Stimulated activated CD8-positive, alpha-beta memory T cell treated with anti-CD3 and anti-CD28 coated beads, Interleukin-15, amount 100 ng/mL, for 24 hours (primary cell): Measurements from ENCODE around the gene RBFA.
"Not testable (repeated sequence)": the region's sequence is repeated elsewhere in the genome, so short reads cannot be mapped to it uniquely, and the experiment has no call there.

Experiments
- DNase-seq: peaks from one replicate; pipeline ENCODE4 v3.0.0-alpha.2; 2020; ENCODE audit warnings: low read depth

The RBFA gene, protein sequence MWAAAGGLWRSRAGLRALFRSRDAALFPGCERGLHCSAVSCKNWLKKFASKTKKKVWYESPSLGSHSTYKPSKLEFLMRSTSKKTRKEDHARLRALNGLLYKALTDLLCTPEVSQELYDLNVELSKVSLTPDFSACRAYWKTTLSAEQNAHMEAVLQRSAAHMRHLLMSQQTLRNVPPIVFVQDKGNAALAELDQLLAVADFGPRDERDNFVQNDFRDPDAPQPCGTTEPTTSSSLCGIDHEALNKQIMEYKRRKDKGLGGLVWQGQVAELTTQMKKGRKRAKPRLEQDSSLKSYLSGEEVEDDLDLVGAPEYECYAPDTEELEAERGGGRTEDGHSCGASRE

DNA sequence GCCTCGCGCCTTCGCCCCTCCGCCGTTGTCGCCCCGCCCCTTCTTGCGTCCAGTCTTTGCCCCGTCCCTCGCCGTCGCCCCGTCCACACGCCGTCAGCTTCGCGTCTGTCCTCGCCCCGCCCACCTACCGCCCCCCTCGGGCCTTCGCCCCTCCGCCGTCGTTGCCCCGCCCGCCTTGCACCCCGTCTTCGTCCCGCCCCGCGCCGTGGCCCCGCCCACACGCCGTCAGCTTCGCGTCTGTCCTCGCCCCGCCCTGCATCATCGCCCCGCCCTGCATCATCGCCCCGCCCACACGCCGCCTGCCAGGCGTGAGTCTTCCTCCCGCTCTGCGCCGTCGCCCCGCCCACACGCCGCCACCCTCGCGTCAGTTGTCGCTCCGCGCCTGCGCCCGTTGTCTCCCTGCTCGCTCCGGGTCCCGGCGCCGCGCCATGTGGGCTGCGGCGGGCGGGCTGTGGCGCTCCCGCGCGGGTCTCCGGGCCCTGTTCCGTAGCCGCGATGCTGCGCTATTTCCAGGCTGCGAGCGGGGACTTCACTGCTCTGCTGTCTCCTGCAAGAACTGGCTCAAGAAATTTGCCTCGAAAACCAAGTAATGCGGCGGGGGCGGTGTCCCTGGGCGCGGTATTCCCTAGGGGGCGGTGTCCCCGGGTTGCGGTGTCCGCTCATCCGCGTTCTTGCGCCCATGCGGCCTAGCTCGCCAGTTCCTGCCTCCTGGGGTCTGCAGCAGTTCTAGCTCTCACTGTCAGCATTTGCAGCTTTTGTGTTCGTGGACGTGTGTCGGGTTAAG, at the start of gene RBFA:
TSS of gene RBFA (plus strand) at position 367 of the 784 bp plus-strand sequence. CDS start at position 429, 62 bp downstream.
- peak; percentile 99 for DNase-seq

DNA sequence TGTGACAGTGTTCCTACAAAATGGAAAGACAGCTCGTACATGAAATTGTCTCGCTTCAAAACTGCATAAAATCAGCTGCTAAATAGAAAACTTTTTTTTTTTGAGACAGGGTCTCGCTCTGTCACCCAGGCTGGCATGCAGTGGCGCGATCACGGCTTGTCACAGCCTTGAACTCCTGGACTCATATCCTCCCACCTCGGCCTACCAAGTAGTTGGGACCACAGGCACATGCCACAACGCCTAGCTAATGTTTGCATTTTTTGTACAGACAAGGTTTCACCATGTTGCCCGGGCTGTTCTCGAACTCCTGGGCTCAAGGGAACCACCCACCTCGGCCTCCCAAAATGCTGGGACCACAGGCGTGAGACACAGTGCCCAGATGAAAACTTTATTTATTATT, 49.1 kb upstream of the RBFA start:
- DNase-seq: no peak

DNA sequence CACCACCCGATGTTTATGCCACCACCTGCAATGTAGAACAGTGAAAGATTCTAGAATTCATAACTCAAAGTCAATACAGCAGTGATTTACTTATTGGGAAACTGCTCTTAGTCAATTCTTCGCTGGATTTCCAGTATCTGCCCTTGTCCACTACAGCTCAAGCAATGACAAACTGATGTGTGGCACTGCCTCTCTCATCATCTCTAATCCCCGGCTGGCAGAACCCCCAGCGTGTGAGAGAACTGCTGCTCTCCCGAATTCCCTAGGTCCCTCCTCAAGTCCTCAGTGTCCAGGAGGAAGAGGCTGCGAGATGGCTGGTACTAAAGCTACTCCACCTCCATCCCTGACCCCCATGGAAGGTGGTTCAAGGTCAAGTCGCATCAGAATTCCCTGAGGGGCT, 47.5 kb upstream of the RBFA start:
- no peak for DNase-seq

DNA sequence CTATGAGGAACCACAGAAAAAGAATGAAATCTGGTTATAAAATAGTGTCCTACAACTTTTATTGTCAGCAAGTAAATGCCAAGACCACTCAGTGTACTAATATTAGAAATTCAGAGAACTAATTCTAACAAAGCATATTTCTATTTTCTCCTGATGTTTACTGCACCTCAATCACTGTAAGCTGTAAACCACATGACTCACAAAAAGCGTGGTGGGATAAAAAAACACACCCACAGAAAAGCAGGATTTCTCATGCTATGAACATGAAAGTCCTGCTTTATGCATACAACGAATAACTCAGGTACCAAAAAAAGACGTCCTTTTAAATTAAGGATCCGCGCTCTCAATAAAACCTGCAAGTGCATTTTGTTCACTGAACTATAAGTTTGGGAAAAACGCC, 46.7 kb upstream of the RBFA start:
- no peak for DNase-seq

DNA sequence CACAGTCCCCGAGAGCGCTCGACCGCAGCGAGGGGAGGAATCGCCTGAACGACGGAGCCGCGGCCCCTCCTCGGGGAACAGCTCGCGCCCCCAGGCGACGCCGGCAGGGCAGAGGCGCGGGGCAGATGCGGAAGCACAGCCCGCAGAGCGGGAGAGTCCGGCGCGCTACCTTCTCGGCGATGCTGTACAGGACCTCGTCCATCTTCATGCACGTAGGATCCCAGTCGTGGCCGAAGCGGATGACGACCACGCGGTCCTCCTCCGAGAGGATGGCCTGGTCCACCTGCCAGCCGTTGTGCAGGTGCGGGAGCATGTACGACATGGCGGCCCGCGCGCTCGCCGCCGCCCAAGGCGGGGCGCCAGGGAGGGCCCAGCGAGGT, 46.2 kb upstream of the RBFA start:
- peak; percentile 36 for DNase-seq

DNA sequence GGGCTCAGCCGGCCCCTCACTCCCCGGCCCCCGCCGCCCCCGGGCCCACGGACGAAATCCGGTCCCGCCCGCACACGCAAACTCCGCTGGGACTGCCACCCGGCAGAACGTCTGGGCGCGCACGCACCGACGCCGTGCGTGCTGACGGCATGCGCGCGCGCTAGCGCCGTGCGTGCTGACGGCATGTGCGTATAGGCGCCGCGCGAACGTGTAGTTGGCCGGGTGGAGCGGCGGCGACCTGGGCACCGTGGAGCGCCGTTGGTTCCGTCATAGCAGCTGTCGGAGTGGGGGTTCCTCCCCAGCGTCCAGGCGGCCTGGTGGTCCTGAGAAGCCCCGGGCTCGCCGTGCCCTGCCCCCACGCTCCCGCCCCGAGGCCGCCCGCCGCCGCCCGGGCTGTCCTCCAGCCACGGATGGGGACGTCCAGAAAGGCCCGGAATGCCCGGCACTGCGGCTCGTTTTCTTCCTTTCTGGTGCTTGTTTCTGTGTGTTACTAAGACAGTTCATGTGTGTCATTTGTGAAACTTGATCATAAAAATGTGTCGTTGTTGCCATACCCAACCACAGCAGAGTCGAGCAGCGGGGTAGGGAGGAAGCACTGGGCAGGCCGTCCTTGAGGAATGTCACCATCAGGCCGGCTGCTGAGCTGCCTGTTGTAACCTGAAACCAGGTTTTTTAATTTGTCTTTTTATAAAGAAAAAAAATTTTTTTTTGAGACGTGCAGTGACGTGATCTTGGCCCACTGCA, 45.6 kb upstream of the RBFA start, which contains the start of gene TXNL4A:
TSS of gene TXNL4A (minus strand) at position 113 of the 744 bp plus-strand sequence. CDS start 171 bp downstream, outside the sequence.
- peak; percentile 80 for DNase-seq

DNA sequence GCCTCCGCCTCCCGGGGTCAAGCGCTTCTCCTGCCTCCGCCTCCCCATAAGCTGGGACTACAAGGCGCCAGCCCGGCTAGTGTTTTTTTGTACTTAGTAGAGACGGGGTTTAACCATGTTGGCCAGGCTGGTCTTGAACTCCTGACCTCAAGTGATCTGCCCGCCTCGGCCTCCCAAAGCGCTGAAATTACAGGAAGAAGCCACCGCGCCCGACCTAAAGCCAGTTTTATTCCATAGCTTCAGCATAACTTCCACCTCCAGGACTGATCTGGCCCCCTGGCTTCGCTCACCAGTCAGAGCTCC, 45.1 kb upstream of the RBFA start:
- DNase-seq: no peak

DNA sequence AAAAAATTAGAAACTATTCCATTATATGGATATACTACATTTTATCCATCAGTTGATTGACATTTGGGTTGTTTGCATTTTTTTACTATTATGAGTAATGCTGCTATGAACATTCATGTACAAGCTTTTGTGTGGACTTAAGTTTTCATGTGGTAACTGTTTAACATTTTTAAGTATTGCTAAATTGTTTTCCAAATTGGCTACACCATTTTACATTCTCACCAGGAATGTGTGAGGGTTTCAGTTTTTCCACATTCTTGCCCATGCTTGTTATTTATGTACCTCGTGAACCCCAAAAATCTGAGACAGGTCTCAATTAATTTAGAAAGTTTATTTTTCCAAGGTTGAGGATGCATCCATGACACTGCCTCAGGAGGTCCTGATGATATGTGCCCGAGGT, 42.7 kb upstream of the RBFA start:
- no peak for DNase-seq

DNA sequence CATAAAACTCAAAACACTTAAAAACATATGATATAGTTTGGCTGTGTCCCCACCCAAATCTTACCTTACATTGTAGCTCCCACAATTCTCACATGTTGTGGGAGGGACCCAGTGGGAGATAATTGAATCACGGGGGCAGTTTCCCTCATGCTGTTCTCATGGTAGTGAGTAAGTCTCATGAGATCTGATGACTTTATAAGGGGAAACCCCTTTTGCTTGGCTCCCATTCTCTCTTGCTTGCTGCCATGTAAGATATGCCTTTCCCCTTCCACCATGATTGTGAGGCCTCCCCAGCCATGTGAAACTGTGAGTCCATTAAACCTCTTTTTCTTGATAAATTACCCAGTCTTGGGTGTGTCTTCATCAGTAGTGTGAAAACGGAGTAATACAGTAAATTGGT, 34.5 kb upstream of the RBFA start:
- not testable (repeated sequence) for DNase-seq

DNA sequence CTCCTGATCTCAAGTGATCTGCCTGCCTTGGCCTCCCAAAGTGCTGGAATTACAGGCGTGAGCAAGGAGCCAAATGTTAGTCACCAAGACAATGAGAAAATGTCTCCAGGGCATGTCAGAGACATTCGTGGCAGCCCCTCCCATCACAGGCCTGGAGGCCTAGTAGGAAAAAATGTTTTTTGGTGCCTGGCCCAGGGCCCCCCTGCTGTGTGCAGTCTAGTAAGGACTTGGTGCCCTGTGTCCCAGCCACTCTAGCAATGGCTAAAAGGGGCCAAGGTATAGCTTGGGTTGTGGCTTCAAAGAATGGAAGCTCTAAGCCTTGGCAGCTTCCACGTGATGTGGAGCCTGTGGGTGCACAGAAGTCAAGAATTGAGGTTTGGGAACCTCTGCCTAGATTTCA, 33.4 kb upstream of the RBFA start:
- no peak for DNase-seq

DNA sequence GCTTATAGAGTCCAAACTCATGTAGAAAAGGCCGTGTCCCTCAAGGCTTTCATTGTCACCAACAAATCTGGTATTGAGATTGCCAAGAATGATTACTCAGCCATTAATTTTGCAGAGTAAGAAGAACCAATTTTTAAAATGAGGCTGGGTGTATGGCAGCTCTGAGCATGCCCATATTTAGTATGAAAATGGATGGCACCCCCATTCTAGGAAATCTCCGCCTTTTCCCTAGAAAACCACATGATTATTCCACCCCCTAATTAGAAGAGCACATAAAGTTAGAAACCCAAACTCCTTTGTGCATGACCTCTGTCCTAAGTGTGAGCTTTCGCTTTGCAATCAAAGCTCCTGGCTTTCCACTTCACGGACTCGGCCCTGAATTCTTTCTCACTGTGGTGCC, 31.8 kb upstream of the RBFA start:
- no peak for DNase-seq

DNA sequence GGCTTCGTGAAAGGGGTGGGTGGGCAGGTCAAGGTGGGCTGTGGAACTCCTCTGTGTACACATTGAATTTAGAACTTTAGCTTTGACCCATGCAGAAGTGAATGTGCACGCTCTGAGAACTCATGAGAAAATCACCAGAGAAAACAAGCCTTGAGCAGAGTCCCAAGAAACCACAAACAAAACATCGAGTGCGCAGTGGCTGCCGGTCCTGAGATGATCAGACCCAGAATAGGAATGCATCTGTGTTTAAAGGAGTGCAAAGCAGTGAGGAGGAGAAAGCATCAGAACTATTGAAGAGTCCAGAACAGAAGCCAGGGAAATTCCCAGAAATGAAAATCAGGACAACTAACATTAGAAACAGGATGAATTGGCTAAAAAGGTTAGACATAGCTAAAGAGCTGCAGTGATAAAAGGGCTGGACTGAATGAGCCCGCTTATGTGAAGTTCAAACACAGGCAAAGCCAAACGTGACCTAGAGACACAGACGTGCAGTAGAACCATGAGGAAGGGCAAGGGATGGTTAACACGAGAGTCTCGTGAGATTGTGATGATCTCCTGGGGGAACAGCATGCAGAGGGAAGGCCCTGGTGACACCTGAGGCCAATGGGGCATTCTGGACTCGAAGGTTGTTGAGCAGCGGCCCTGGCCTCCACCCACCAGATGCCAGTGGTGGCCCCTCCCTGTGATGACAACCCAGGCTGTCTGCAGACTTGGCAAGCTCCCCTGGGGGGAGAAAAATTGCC, 29.5 kb upstream of the RBFA start:
- no peak for DNase-seq

DNA sequence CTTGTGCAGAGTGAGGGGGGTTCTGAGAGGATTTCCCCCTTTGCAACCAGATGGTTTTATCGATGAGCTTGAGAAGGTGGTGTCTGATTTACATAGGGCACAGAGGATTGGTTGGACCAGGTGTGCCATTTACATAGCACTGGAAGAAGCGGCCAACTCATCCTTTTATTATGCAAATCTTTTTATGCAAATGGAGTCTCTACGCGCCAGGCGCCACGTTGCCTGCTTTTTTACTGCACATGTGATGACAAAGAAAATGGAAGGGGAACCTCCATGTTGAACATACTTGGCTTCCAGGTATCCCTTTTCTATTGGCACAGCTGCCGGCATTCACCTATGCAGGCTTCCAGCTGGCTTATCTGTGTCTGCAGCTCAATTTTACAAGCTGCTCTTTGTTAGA, 27.5 kb upstream of the RBFA start:
- no peak for DNase-seq

DNA sequence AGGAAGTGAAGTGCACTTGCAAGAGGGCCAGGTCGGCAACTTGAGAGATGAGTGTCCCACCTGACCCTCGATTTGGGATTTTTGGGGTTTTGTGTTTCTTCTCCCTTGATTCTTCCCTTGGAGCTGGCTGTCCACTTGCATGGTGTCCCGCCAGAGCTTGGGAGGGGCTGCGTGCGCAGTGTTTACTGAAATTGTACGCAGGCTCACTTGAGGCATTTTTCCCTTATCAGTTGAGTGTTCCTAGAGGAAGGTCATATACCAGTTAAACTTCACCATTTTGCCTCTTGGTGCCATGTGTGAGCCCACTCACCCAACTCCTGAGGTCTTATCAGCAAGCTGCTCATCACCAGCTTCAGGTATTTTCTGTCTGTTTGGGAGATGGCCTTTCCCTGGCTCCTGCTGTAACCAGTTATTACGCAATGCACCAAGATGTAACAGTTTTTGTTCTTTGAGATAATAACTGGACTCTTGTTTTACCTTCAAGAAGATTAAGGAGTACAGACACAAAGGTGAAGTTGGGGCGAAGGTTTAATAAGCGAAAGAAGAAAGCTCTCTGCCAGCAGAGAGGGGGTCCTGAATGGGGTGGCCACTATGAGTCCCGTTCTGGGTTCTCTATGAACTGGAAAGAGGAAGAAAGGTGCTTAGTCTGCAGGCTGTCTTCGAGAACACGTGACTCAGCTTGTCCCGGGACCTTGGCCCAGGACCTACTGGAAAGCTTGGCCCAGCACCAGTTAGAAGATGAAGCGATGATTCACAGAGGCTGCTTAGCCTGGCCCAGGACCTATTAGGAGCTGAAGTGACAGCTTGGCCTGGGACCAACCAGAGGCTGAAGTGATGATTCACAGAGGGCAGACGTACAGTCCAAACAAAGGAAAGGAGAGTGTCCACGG, 24.3 kb upstream of the RBFA start:
- no peak for DNase-seq

DNA sequence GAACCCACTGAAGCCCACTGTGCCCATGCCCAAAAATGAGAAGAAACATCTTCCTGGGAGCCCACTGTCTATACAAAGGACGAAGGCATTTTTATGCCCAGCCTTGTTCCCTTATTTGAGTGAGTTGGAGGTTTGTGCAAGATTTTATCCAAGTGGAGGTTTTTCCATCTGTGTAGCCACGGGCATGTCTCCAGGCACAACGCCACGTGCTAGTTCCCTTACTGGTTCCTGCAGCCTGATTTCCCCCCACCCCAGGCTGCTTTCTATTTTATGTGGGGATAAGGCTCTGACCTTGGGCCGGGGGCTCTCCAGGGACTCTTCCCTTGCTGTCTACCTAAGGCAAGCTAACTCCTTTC, 23.7 kb upstream of the RBFA start:
- DNase-seq: no peak

DNA sequence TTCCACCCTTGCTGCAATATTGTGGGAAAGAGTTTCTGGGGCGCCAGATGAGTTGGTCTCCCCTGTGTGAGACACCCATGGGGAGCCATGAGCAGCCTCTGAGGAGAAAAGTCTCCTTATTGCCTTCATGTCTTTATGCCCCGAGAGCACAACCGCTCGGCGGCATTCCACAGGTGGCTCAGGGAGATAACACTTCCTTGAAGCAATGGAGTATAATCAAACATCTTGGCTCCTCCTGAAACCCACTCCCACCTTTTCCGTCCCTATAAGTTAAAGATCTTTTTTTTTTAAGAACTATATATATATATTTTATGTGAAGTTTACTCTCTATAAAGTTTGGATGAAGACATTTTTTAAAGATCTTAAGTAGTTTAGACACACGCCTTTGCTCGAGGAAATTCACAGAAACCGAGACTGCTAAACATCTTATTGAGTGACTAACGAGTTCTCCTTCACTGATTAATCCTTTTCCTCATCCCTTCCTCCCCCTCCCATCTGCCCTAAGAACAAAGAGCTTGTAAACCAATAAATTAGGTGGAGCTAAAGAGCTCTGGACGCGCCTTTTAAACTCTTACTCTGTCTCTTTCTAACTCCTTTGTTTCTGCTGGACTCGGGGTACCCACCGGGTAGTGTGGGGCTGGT, 22.6 kb upstream of the RBFA start:
- DNase-seq: not testable (repeated sequence)

DNA sequence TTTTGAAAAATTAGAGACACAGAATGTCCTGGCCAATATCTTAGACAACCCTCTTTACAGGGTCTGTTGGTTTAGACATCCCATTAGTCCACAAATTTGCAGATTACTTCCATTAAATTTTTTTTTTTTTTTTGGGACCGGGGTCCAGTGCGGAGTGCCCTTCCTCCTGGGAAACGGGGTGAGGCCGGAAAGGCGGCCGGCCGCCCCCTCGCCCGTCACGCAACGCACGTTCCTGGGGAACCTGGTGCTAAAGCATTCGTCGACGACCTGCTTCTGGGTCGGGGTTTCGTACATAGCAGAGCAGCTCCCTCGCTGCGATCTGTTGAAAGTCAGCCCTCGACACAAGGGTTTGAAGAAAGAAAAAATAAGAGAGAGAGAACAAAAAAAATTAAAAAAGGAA, 21.5 kb upstream of the RBFA start:
- DNase-seq: no peak

DNA sequence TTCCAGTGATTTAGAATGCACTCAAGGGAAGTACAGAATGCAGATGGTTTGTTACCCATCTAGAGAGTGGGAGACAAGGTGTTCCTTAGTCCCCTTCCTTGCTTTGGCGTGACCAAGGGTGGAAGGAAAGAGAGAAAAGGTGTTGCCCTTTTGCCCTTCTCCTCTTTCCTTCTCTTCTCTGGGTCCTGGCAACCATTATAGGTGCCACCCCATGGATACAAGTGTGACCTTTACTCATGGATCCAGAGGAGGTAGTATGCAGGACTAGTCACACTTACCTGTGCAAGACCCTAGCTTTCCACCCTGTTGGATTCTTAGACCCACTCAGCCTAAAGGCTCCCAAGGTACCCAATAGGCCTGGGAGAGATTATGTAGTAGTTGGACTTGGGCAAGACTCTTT, 11.6 kb upstream of the RBFA start:
- no peak for DNase-seq

DNA sequence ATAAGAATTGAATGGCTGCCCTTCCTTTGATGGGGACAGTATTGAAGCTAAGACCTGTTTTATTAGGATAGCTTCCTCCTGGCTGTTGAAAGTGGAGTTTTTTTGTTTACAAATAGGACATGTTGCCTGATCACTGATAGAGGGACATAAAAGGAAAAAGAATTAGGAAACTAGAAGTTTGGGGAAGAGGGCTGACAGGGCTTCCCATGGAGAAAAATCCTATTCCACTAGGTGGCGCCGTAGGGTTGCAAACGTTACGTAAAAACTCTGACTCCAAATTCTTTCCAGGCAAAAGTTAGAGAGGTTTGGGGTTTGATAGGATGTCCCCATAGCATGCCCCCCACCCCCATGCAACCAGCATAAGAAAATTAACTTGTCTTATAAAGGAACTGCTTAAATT, 11.1 kb upstream of the RBFA start:
- DNase-seq: no peak

DNA sequence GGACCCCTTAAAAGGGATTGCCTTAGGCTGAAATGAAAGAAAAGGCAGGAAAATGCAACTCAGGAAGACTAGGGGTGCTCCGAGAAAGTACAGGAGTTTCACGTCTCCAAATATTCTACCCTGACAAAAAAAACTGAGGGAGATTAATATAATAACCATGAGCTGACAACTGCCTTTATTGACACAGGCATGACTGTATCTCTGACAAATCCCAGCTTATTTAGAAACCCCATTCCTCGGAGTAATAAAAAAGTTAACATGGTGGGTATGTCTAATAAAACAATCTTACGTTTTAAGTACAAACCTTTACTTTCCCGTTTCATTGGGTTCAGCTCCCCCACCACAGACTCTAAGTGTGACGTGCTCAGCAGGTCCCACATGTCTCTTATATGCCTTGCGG, 7.9 kb upstream of the RBFA start:
- no peak for DNase-seq

DNA sequence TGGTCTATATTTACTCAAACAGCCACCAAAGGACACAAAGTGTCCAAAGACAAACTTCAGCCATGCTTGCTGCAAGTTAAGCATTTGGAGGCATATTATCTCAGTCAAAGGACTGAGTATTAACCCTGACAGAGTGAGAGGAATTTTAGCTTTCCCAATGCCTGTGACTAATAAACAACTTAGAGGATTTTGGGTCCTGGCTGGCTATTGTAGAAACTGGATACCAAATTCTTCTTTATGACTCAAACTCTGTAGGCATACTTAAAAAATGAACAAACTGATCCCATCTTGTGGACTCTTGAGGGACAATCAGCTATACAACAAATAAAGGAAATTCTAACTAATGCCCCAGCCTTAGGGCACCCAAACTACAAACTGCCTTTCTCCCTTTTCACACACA, 6.5 kb upstream of the RBFA start:
- DNase-seq: not testable (repeated sequence)
